NCI-H1694 (cell line): ENCODE results near the gene ZNF124.

Experiments
- DNase-seq: peaks from one replicate; lab custom pipeline; 2025; lab: John Stamatoyannopoulos, UW

Gene ZNF124

GRCh38 chr1:247113094-247113497 is 58.7 kb downstream of the ZNF124 start:
- DNase-seq: no peak

GRCh38 chr1:247112479-247112781 is 59.4 kb downstream of the ZNF124 start:
- no peak for DNase-seq

- DNase-seq: peak; percentile 8
These were observed 59.9 kb downstream of the ZNF124 start for GRCh38 chr1:247111700-247112478.

GRCh38 chr1:247111259-247111699 is 60.5 kb downstream of the ZNF124 start:
- DNase-seq: no peak

- no peak for DNase-seq
These were observed 61.1 kb downstream of the ZNF124 start for GRCh38 chr1:247110627-247111258.

- no peak for DNase-seq
These were observed 64.1 kb downstream of the ZNF124 start for GRCh38 chr1:247107694-247108093.

- no peak for DNase-seq
These were observed 65.9 kb downstream of the ZNF124 start for GRCh38 chr1:247105966-247106365.
